Heart right ventricle (tissue), 16 donors: Measurements from ENCODE around the gene PPP5C. TPM values are rescaled to one million over a fixed set of nuclear protein-coding genes. Genes with fewer than 3 reads are reported as not detected.
"Not testable (repeated sequence)": the region's sequence is repeated elsewhere in the genome, so short reads cannot be mapped to it uniquely, and the experiment has no call there.

Experiments
- ATAC-seq, 8 donors: fragments of 200-7000 bp; cut with Tn5 transposase; one replicate each; pipeline ENCODE4 v1.9.1; 2020; ENCODE audit warnings: mild to moderate bottlenecking in 8 of 8, moderate library complexity in 8 of 8, moderate number of reproducible peaks in 1 of 8
- DNase-seq, 2 donors: peaks; one replicate each; pipeline ENCODE4 v3.0.0-alpha.2; 2020
- H3K27ac ChIP-seq, 10 donors: fragments of 200-600 bp; sonication (generic) in 2 of 10; one replicate each; pipeline versions ENCODE4 v1.5.0 to v1.8.0; 2020 to 2022; ENCODE audit warnings: mild to moderate bottlenecking in 3 of 10
- H3K27me3 ChIP-seq, 7 donors: fragments of 200-600 bp; one replicate each; pipeline ENCODE4 v1.8.0; 2021 to 2022; ENCODE audit warnings: mild to moderate bottlenecking in 2 of 7
- H3K36me3 ChIP-seq, 9 donors: fragments of 200-600 bp; sonication (generic) in 1 of 9; one replicate each; pipeline versions ENCODE4 v1.5.0 to v1.8.0; 2020 to 2022; ENCODE audit warnings: mild to moderate bottlenecking in 2 of 9
- H3K4me1 ChIP-seq, 9 donors: fragments of 200-600 bp; sonication (generic) in 1 of 9; one replicate each; pipeline versions ENCODE4 v1.5.0 to v1.8.0; 2020 to 2022; ENCODE audit warnings: mild to moderate bottlenecking in 4 of 9
- H3K4me3 ChIP-seq, 10 donors: fragments of 200-600 bp; sonication (generic) in 2 of 10; one replicate each; pipeline versions ENCODE4 v1.5.0 to v1.8.0; 2020 to 2022; ENCODE audit warnings: mild to moderate bottlenecking in 7 of 10, moderate library complexity in 2 of 10
- H3K9me3 ChIP-seq, 11 donors: fragments of 200-600 bp in 10 of 11; sonication (generic) in 2 of 11; one replicate each; pipeline versions ENCODE4 v1.5.0 to v1.8.0; 2013 to 2022; ENCODE audit warnings: mild to moderate bottlenecking in 2 of 11, control low read depth in 1 of 11, moderate library complexity in 1 of 11
- WGBS, 2 donors: extraction: QIAGEN DNeasy Blood & Tissue Kit; methylation state at CpG; one replicate each; pipeline ENCODE4 v1.1.7; 2013; ENCODE audit warnings: inconsistent platforms in 1 of 2; 5-methylcytosine and 5-hydroxymethylcytosine counted together
- intact Hi-C, 10 donors: fragments of 100-400 bp; cut with DNase I; formaldehyde crosslinking; loops; one replicate each; pipeline versions ENCODE4 v1.11.1 to v1.14.2; 2022
- polyA plus RNA-seq, 2 donors: library from polyadenylated mRNA; stranded (reverse); fragments of 200-250 nt; gene quantifications; one replicate each; pipeline ENCODE4 v1.2.3, GENCODE V29; 2013
- total RNA-seq, 10 donors: library from RNA; stranded (reverse); fragmentation: NEBNext Ultra II Directional in 3 of 10; extraction: Animal tissue kit (Norgen Biotek cat#: 25700) in 3 of 10; gene quantifications; one replicate each; pipeline versions ENCODE4 v1.2.1 to v1.2.4, GENCODE V29; 2021 to 2023
- TF ChIP-seq, protein P1 (sequence below), 9 donors: fragments of 200-600 bp; sonication (generic) in 2 of 9; IDR thresholded peaks; one replicate each; pipeline versions ENCODE4 v1.5.0 to v1.8.0; 2021 to 2022; ENCODE audit warnings: antibody characterized with exemption in 9 of 9, mild to moderate bottlenecking in 5 of 9, moderate library complexity in 1 of 9
- donor health status: Arrhythmogenic right ventricular cardiomyopathy.
- donor health status: ischemic (EF 13 %, LVEDD 7.1; RV severe dilation, severe dysfunction).
- donor health status: healthy with polysubstance abuse.
- donor health status: DM: no; HTN: yes; CAD: no.
- donor health status: DM: no; HTN: no; CAD: no.
- donor health status: ischemic (EF 25% LVEDD 6.9; RV normal size, moderate dysfunction).
- donor health status: ischemic (EF 25% LVEDD 5.7; RV mildly dilated, moderate dysfunction).
- donor health status: healthy.
- donor health status: DM: yes; HTN: yes; CAD: no.
- donor health status: Ischemic cardiomyopathy.
- donor health status: ischemic (EF 35%, LVEDD 5.7; RV mildly dilated, moderate dysfunction).
- donor health status: nonischemic (EF 11% LVEDD 7.7; RV severe dilation, severe dysfunction).
- donor health status: DM: yes; HTN: yes; CAD: no.
- donor health status: PGD.
- donor health status: ischemic (EF 29% LVEDD 5.4; RV normal size, mild dysfunction).
- donor health status: nonischemic (EF 23%, LVEDD 6.1; RV moderate dilation, normal function).

The PPP5C gene
- total and polyA plus RNA-seq, 12 donors = 51.6 to 89.5 (median 76.5) TPM

DNA sequence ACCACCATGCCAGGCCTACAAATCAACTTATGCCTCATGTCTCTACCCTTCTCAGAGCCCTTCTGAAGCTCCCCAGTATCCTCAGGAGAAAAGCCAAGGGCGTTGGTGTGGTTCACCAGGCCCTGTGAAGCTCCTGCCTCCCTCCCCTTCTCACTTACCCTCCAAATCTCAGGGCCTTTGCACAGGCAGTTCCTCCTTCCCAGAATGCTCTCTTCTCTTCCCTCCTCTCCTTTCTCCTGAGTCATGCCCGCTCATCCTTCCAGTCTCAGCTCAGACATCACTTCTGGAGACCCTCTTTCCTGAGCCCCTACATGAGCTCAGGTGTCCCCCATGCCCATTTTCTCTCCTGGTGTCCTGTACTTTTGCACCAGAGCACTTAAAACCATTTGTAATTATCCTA lies 29.5 kb upstream of the PPP5C start:
- peaks cover 0 to 99% (median 40%) of the 10 kb centered on the region in 9 donors for H3K36me3 ChIP-seq
- H3K27ac ChIP-seq = no peak overlapping the region
- intact Hi-C loops = no loop called here

DNA sequence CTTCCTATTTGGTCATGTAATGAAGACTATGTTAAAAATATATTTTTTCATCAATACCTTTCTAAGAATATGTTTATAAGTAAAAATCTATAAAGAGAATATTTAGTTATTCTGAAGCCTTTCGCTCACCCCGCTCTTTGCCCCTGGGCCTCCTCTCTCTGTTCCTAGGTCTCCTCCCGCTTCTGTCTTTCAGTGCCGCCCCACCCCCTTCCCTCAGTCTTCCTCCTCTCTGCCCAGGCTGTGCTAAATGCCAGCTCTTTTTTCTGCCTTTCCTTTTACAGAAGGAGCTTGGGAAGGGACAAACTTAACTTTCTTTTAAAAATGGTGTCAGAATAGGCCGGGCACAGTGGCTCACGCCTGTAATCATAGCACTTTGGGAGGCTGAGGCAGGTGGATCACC lies 27.3 kb upstream of the PPP5C start:
- Histone ChIP-seq H3K27ac (no peak overlapping the region), H3K4me3 (no peak overlapping the region), H3K36me3 (peaks cover 0 to 100% (median 53%) of the 10 kb centered on the region in 9 donors), H3K9me3 (no peaks in the 10 kb centered on the region), H3K27me3 (no peaks in the 10 kb centered on the region), H3K4me1 (no peaks in the 10 kb centered on the region)
- ATAC-seq = no peak
- TF ChIP-seq, protein P1, sequence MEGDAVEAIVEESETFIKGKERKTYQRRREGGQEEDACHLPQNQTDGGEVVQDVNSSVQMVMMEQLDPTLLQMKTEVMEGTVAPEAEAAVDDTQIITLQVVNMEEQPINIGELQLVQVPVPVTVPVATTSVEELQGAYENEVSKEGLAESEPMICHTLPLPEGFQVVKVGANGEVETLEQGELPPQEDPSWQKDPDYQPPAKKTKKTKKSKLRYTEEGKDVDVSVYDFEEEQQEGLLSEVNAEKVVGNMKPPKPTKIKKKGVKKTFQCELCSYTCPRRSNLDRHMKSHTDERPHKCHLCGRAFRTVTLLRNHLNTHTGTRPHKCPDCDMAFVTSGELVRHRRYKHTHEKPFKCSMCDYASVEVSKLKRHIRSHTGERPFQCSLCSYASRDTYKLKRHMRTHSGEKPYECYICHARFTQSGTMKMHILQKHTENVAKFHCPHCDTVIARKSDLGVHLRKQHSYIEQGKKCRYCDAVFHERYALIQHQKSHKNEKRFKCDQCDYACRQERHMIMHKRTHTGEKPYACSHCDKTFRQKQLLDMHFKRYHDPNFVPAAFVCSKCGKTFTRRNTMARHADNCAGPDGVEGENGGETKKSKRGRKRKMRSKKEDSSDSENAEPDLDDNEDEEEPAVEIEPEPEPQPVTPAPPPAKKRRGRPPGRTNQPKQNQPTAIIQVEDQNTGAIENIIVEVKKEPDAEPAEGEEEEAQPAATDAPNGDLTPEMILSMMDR (IDR thresholded peaks at IDR 0.05) = no peak
- no peak for DNase-seq
- WGBS, 2 donors = 89 to 99% methylated on average over 6 of the region's 6 CpGs
- intact Hi-C loops = no loop called here

More for the DNA sequence above, 29.5 kb upstream of the PPP5C start:
- ATAC-seq (no peak), DNase-seq (no peak)
- 75 to 83% methylated on average over 2 of the region's 2 CpGs for WGBS, 2 donors
- H3K9me3 ChIP-seq = no peaks in the 10 kb centered on the region
- no peak overlapping the region for H3K4me3 ChIP-seq
- no peaks in the 10 kb centered on the region for H3K4me1 ChIP-seq
- TF ChIP-seq, protein P1 (IDR thresholded peaks at IDR 0.05) = no peak
- H3K27me3 ChIP-seq = no peaks in the 10 kb centered on the region

DNA sequence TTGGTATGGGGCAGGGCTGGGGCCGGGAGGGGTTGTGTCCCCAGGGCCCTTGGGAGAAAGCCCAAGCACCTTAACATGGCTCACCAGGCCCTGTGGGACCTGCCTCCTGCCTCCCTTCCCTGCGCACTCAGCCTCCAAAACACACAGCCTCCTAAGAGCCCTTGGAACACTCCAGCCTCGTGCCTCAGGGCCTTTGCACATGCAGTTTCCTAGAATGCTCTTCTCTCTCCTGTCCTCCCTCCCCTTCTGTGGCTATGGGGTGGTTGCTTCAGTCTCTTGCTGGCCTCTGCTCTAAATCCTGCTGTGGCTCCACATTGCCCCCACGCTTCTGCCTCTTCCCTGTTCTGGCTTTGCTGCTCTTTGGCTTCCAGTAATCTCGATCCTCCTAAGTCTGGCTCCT lies 26.3 kb upstream of the PPP5C start:
- Histone ChIP-seq H3K9me3 (peaks cover 0 to 2% (median 0%) of the 10 kb centered on the region in 11 donors), H3K27ac (no peak overlapping the region), H3K36me3 (peaks cover 5 to 100% (median 53%) of the 10 kb centered on the region in 9 donors), H3K4me3 (no peak overlapping the region), H3K27me3 (no peaks in the 10 kb centered on the region), H3K4me1 (no peaks in the 10 kb centered on the region)
- no peak for DNase-seq
- 97 to 98% methylated on average over 5 of the region's 5 CpGs for WGBS, 2 donors
- ATAC-seq = peak in 1 of 8 donors; percentile 9
- TF ChIP-seq, protein P1 (IDR thresholded peaks at IDR 0.05) = no peak
- intact Hi-C loops = no loop called here

DNA sequence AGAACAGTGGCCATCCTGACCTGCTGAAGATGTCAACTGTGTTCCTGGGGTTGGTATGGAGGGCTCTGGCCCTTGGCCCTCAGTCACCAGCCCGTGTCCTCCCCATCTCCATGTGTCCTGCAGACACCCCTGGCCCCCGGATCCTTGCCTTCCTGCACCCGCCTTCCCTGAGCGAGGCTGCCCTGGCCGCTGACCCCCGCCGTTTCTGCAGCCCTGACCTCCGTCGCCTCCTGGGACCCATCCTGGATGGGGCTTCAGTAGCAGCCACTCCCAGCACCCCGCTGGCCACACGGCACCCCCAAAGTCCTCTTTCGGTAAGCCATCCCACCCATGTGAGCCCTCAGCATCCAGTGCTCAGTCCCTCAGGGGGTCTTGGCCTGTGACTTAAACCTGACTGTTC lies 25.2 kb upstream of the PPP5C start:
- peaks cover 0 to 11% (median 0%) of the 10 kb centered on the region in 11 donors for H3K9me3 ChIP-seq
- H3K36me3 ChIP-seq = peaks cover 5 to 100% (median 64%) of the 10 kb centered on the region in 9 donors
- no peak for DNase-seq
- H3K27me3 ChIP-seq = no peaks in the 10 kb centered on the region
- peak in 3 of 8 donors; percentile 22 to 35 (median 25) for ATAC-seq
- TF ChIP-seq, protein P1 (IDR thresholded peaks at IDR 0.05) = no peak
- H3K4me3 ChIP-seq = no peak overlapping the region
- no peak overlapping the region for H3K27ac ChIP-seq
- WGBS, 2 donors = 89 to 94% methylated on average over 12 of the region's 12 CpGs
- intact Hi-C loops = no loop called here
- no peaks in the 10 kb centered on the region for H3K4me1 ChIP-seq

DNA sequence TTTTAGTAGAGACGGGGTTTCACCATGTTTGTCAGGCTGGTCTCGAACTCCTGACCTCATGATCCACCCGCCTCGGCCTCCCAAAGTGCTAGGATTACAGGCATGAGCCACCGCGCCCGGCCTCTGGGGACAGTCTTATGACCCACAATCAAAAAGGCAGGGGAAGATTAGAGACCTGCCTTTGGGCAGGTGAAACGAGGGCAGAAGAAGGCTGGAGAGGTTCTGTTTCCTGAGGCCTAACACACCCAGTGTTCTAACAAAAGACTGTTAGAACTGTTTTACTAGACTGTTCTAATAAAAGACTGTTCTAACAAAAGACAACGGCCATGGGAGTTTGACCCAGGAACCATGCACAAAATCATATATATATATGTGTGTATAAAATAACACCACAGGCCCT lies 23.7 kb upstream of the PPP5C start:
- DNase-seq, H3K4me1 ChIP-seq, H3K4me3 ChIP-seq, H3K27me3 ChIP-seq, H3K27ac ChIP-seq, ATAC-seq, intact Hi-C loops: not testable (repeated sequence)
- 87% methylated on average over 9 of the region's 9 CpGs for WGBS, 2 donors
- Histone ChIP-seq H3K36me3 (peaks cover 5 to 100% (median 70%) of the 10 kb centered on the region in 9 donors), H3K9me3 (peaks cover 0 to 26% (median 0%) of the 10 kb centered on the region in 11 donors)
